Neural cell (in vitro differentiated cells): ENCODE data around the gene SMIM21. TPM values are rescaled to one million over a fixed set of nuclear protein-coding genes. Genes with fewer than 3 reads are reported as not detected.

ENCODE experiments used
- H2AFZ ChIP-seq: fragments of 200-600, 300-800 bp; sonication (generic), shearing (Covaris generic); 2 replicates; pipeline ENCODE4 v1.6.0; 2014; ENCODE audit warnings: low read depth, mild to moderate bottlenecking, antibody characterized with exemption, low read length, moderate library complexity
- H3F3A ChIP-seq: fragments of 200-600 bp; shearing (Covaris generic); 2 replicates; pipeline ENCODE4 v1.6.1; 2016; ENCODE audit warnings: mild to moderate bottlenecking, moderate library complexity, mixed read lengths, antibody characterized with exemption, low read length; ENCODE audit not compliant: insufficient read depth, poor library complexity, severe bottlenecking
- H3K27ac ChIP-seq: fragments of 200-600, 300-800 bp; sonication (generic), shearing (Covaris generic); 2 replicates; pipeline ENCODE4 v1.5.1; 2014; ENCODE audit warnings: mild to moderate bottlenecking, low read length, moderate library complexity
- H3K27me3 ChIP-seq: fragments of 300-800, 200-600 bp; sonication (generic), shearing (Covaris generic); 2 replicates; pipeline ENCODE4 v1.6.0; 2014; ENCODE audit warnings: mild to moderate bottlenecking, low read depth, low read length, moderate library complexity; ENCODE audit not compliant: insufficient read depth
- H3K36me3 ChIP-seq: fragments of 300-800, 200-600 bp; sonication (generic), shearing (Covaris generic); 2 replicates; pipeline ENCODE4 v1.5.1; 2014; ENCODE audit warnings: mild to moderate bottlenecking, antibody characterized with exemption, low read length, moderate library complexity; ENCODE audit not compliant: insufficient read depth
- H3K4me2 ChIP-seq: fragments of 300-800, 200-600 bp; sonication (generic), shearing (Covaris generic); 2 replicates; pipeline ENCODE4 v1.6.0; 2014; ENCODE audit warnings: mild to moderate bottlenecking, low read length
- H3K4me3 ChIP-seq: fragments of 300-800, 200-600 bp; sonication (generic), shearing (Covaris generic); 2 replicates; pipeline ENCODE4 v1.5.1; 2014; ENCODE audit warnings: mild to moderate bottlenecking, low read length, moderate library complexity
- H3K79me2 ChIP-seq: fragments of 200-600 bp; shearing (Covaris generic); replicated peaks from 2 replicates; pipeline ENCODE4 v1.6.0; 2014; ENCODE audit warnings: mild to moderate bottlenecking, low read length, moderate library complexity; ENCODE audit not compliant: insufficient read depth
- H3K9ac ChIP-seq: fragments of 300-800, 200-600 bp; sonication (generic), shearing (Covaris generic); 2 replicates; pipeline ENCODE4 v1.6.1; 2016; ENCODE audit warnings: mild to moderate bottlenecking, low read length, mixed read lengths
- H3K9me2 ChIP-seq: fragments of 200-600 bp; shearing (Covaris generic); 2 replicates; pipeline ENCODE4 v1.6.1; 2016; ENCODE audit warnings: mild to moderate bottlenecking, low read length, mixed read lengths; ENCODE audit not compliant: insufficient read depth
- H3K9me3 ChIP-seq: fragments of 200-600, 300-800 bp; sonication (generic), shearing (Covaris generic); 2 replicates; pipeline ENCODE4 v1.6.1; 2016; ENCODE audit warnings: mild to moderate bottlenecking, mixed run types, low read length, moderate library complexity, mixed read lengths
- H4K20me1 ChIP-seq: fragments of 200-600 bp; shearing (Covaris generic); 2 replicates; pipeline ENCODE4 v1.6.1; 2016; ENCODE audit warnings: mild to moderate bottlenecking, mixed run types; ENCODE audit not compliant: insufficient read depth
- CTCF ChIP-seq: fragments of 450-650 bp; IDR thresholded peaks from 2 replicates; pipeline ENCODE4 v1.5.1; 2014; ENCODE audit warnings: antibody characterized with exemption, mild to moderate bottlenecking, moderate library complexity; ENCODE audit not compliant: poor library complexity, severe bottlenecking
- EP300 ChIP-seq: fragments of 450-650 bp; conservative IDR thresholded peaks from 2 replicates; pipeline ENCODE4 v1.6.1; 2014; ENCODE audit warnings: antibody characterized with exemption, mild to moderate bottlenecking, moderate library complexity; ENCODE audit not compliant: poor library complexity, severe bottlenecking
- EZH2 ChIP-seq: fragments of 200-600, 300-800 bp; shearing (Covaris generic), sonication (generic); IDR thresholded peaks from 2 replicates; pipeline ENCODE4 v1.6.1; 2014; ENCODE audit warnings: antibody characterized with exemption, low read length, borderline replicate concordance, mild to moderate bottlenecking; ENCODE audit not compliant: insufficient read depth, poor library complexity, severe bottlenecking
- MXI1 ChIP-seq: fragments of 450-650 bp; conservative IDR thresholded peaks from 2 replicates; pipeline ENCODE4 v1.6.1; 2014; ENCODE audit warnings: antibody characterized with exemption, mild to moderate bottlenecking; ENCODE audit not compliant: poor library complexity, severe bottlenecking
- POLR2AphosphoS5 ChIP-seq: IDR thresholded peaks from 2 replicates; pipeline ENCODE4 v1.6.1; 2012
- RAD21 ChIP-seq: fragments of 450-650 bp; conservative IDR thresholded peaks from 2 replicates; pipeline ENCODE4 v1.6.1; 2014; ENCODE audit warnings: antibody characterized with exemption, mild to moderate bottlenecking, moderate library complexity
- REST ChIP-seq: IDR thresholded peaks from 2 replicates; pipeline ENCODE4 v1.6.1; 2012; ENCODE audit warnings: borderline replicate concordance
- SMC3 ChIP-seq: fragments of 450-650 bp; conservative IDR thresholded peaks from 2 replicates; pipeline ENCODE4 v1.6.1; 2014; ENCODE audit warnings: antibody characterized with exemption, mild to moderate bottlenecking, moderate library complexity; ENCODE audit not compliant: poor library complexity
- TAF1 ChIP-seq: IDR thresholded peaks from 2 replicates; pipeline ENCODE4 v1.6.1; 2012; ENCODE audit warnings: low read depth
- polyA plus RNA-seq: library from polyadenylated mRNA; depleted of rRNA; stranded (reverse); fragments of >200 nt; gene quantifications from 2 replicates; pipeline ENCODE4 v1.2.3, GENCODE V29; 2014

Gene SMIM21
- polyA plus RNA-seq, 1 donor from 2014 or later = not detected

DNA sequence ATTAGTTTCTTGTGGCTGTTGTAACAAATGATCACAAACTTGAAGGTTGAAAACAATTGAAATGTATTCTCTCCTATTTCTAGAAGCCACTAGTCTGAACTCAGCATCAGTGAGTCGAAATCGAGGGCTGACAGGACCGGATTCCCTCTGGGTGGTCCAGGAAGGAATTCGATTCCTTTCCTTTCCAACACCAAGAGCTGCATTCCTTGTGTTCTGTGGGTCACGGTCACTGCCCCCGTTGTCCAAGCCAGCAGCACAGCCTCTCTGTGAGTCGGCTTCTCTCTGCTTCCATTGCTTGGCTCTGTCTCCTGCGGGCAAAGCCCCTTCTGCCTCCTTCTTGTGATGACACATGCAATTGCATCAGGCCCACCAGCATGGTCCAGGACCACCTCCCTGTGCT lies 67.3 kb downstream of the SMIM21 start:
- no peak for TF ChIP-seq RAD21
- TF ChIP-seq POLR2AphosphoS5 = no peak
- no peak for TF ChIP-seq EZH2
- TF ChIP-seq TAF1 = no peak
- TF ChIP-seq MXI1 = no peak
- no peak for TF ChIP-seq CTCF
- TF ChIP-seq SMC3 = no peak
- no peak for TF ChIP-seq EP300
- TF ChIP-seq REST = no peak
- H3K79me2 ChIP-seq = no peaks in the 10 kb centered on the region
- no peaks in the 10 kb centered on the region for H4K20me1 ChIP-seq
- no peaks in the 10 kb centered on the region for H3F3A ChIP-seq
- no peak overlapping the region for H3K4me2 ChIP-seq
- H3K27ac ChIP-seq = no peak overlapping the region
- H3K9ac ChIP-seq = no peak overlapping the region
- H3K36me3 ChIP-seq = no peaks in the 10 kb centered on the region
- no peak overlapping the region for H2AFZ ChIP-seq
- no peaks in the 10 kb centered on the region for H3K9me3 ChIP-seq
- no peak overlapping the region for H3K4me3 ChIP-seq
- no peaks in the 10 kb centered on the region for H3K27me3 ChIP-seq
- H3K9me2 ChIP-seq = no peaks in the 10 kb centered on the region

Other genes with a start within 250 kb of the SMIM21 start
- gene PTGR3, start 218.6 kb downstream of the SMIM21 start, polyA plus RNA-seq = 2.9 and 5.9 TPM in 2 replicates
- gene TSHZ1, start 216.9 kb downstream of the SMIM21 start, polyA plus RNA-seq = 0.40 and 1.1 TPM in 2 replicates